Measurements from ENCODE around the gene MXD4. TPM values are rescaled to one million over a fixed set of nuclear protein-coding genes. Genes with fewer than 3 reads are reported as not detected.

The MXD4 gene
- total RNA-seq, 4 donors from 2014 or later = 38.8 to 86.4 (median 59.2) TPM

DNA sequence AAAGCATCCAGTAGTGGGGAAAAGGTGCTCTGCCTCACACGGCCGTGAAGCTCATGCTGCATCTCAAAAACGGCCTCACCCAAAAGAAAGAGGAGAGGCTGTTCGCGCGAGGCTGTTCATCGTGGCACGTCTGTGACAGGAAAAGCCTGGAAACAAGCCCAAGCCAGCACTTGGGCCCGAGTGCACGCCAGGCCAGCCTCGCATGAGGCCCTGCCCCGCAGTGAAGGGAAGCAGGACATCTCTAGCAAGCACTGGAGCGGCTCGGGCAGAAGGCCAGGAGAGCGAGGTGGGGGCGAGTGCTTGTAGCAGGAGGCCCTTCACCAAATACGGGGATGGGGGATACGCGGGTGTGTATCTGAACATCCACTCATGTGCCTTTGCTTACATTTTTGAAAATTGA, 39.9 kb upstream of the MXD4 start:
- TF ChIP-seq, protein P1, sequence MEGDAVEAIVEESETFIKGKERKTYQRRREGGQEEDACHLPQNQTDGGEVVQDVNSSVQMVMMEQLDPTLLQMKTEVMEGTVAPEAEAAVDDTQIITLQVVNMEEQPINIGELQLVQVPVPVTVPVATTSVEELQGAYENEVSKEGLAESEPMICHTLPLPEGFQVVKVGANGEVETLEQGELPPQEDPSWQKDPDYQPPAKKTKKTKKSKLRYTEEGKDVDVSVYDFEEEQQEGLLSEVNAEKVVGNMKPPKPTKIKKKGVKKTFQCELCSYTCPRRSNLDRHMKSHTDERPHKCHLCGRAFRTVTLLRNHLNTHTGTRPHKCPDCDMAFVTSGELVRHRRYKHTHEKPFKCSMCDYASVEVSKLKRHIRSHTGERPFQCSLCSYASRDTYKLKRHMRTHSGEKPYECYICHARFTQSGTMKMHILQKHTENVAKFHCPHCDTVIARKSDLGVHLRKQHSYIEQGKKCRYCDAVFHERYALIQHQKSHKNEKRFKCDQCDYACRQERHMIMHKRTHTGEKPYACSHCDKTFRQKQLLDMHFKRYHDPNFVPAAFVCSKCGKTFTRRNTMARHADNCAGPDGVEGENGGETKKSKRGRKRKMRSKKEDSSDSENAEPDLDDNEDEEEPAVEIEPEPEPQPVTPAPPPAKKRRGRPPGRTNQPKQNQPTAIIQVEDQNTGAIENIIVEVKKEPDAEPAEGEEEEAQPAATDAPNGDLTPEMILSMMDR (IDR thresholded peaks at IDR 0.05) = no peak
- TF ChIP-seq POLR2A (IDR thresholded peaks at IDR 0.05; ENCODE audit: low read depth) (no peak), POLR2AphosphoS5 (IDR thresholded peaks at IDR 0.05) (peak; percentile 11 to 19)
- peaks cover 0 to 15% (median 6%) of the 10 kb centered on the region in 4 donors for H3K36me3 ChIP-seq
- H3K27me3 ChIP-seq = no peaks in the 10 kb centered on the region
- no peak overlapping the region for H3K27ac ChIP-seq (replicated peaks in 1 of 4)
- H3K9me3 ChIP-seq = peaks cover 0 to 14% (median 3%) of the 10 kb centered on the region in 4 donors
- H3K4me1 ChIP-seq = peaks cover 0 to 12% (median 6%) of the 10 kb centered on the region in 4 donors
- intact Hi-C loops (cut with DNase I) = no loop called here
- H3K4me3 ChIP-seq = no peak overlapping the region
- no peak for DNase-seq (ENCODE audit: extremely low spot score)
- 32% methylated on average over 9 of the region's 19 CpGs for WGBS

- H3K9me3 ChIP-seq = peaks cover 0 to 11% (median 3%) of the 10 kb centered on the region in 4 donors
- 75% methylated on average over 6 of the region's 14 CpGs for WGBS
- H3K4me1 ChIP-seq = peaks cover 0 to 12% (median 6%) of the 10 kb centered on the region in 4 donors
- no peak overlapping the region for H3K27ac ChIP-seq (replicated peaks in 1 of 4)
- intact Hi-C loops (cut with DNase I) = no loop called here
- peaks cover 0 to 15% (median 6%) of the 10 kb centered on the region in 4 donors for H3K36me3 ChIP-seq
- no peak for DNase-seq (ENCODE audit: extremely low spot score)
- TF ChIP-seq EP300 (IDR thresholded peaks at IDR 0.05) (no peak), POLR2AphosphoS5 (IDR thresholded peaks at IDR 0.05) (no peak)
- TF ChIP-seq, protein P1 (IDR thresholded peaks at IDR 0.05) = no peak
- H3K4me3 ChIP-seq = no peak overlapping the region
- no peaks in the 10 kb centered on the region for H3K27me3 ChIP-seq
Measured at GRCh38 chr4:2301225-2301642, 39.3 kb upstream of the MXD4 start.

GRCh38 chr4:2300431-2301224, 38.7 kb upstream of the MXD4 start:
- H3K27ac ChIP-seq (replicated peaks in 1 of 4) = no peak overlapping the region
- H3K36me3 ChIP-seq = peaks cover 0 to 15% (median 6%) of the 10 kb centered on the region in 4 donors
- WGBS = 91% methylated on average over 18 of the region's 37 CpGs
- H3K4me1 ChIP-seq = peaks cover 0 to 12% (median 6%) of the 10 kb centered on the region in 4 donors
- no peak for DNase-seq (ENCODE audit: extremely low spot score)
- intact Hi-C loops (cut with DNase I) = no loop called here
- H3K27me3 ChIP-seq = no peaks in the 10 kb centered on the region
- H3K9me3 ChIP-seq = peaks cover 0 to 11% (median 3%) of the 10 kb centered on the region in 4 donors
- no peak overlapping the region for H3K4me3 ChIP-seq
- TF ChIP-seq POLR2AphosphoS5 (IDR thresholded peaks at IDR 0.05) (no peak), POLR2A (IDR thresholded peaks at IDR 0.05; ENCODE audit: low read depth) (no peak), EP300 (IDR thresholded peaks at IDR 0.05) (no peak)
- TF ChIP-seq, protein P1 (IDR thresholded peaks at IDR 0.05) = no peak

- Histone ChIP-seq H3K4me3 (no peak overlapping the region), H3K27me3 (no peaks in the 10 kb centered on the region), H3K9me3 (peaks cover 0 to 11% (median 3%) of the 10 kb centered on the region in 4 donors), H3K27ac (replicated peaks in 1 of 4) (no peak overlapping the region), H3K36me3 (peaks cover 0 to 10% (median 4%) of the 10 kb centered on the region in 4 donors), H3K4me1 (peaks cover 0 to 12% (median 6%) of the 10 kb centered on the region in 4 donors)
- no peak for DNase-seq (ENCODE audit: extremely low spot score)
- intact Hi-C loops (cut with DNase I) = no loop called here
- WGBS = 90% methylated on average over 2 of the region's 2 CpGs
- TF ChIP-seq POLR2A (IDR thresholded peaks at IDR 0.05; ENCODE audit: low read depth) (no peak), POLR2AphosphoS5 (IDR thresholded peaks at IDR 0.05) (no peak), EP300 (IDR thresholded peaks at IDR 0.05) (no peak)
- TF ChIP-seq, protein P1 (IDR thresholded peaks at IDR 0.05) = no peak
Measured at GRCh38 chr4:2299794-2300193, 37.9 kb upstream of the MXD4 start.

All from esophagus muscularis mucosa (tissue), 4 donors.